Measurements from ENCODE around the gene ARL6IP6. TPM values are rescaled to one million over a fixed set of nuclear protein-coding genes. Genes with fewer than 3 reads are reported as not detected.

Gene ARL6IP6
- 36.8 TPM for total RNA-seq (ENCODE audit: insufficient read depth, low replicate concordance)

DNA sequence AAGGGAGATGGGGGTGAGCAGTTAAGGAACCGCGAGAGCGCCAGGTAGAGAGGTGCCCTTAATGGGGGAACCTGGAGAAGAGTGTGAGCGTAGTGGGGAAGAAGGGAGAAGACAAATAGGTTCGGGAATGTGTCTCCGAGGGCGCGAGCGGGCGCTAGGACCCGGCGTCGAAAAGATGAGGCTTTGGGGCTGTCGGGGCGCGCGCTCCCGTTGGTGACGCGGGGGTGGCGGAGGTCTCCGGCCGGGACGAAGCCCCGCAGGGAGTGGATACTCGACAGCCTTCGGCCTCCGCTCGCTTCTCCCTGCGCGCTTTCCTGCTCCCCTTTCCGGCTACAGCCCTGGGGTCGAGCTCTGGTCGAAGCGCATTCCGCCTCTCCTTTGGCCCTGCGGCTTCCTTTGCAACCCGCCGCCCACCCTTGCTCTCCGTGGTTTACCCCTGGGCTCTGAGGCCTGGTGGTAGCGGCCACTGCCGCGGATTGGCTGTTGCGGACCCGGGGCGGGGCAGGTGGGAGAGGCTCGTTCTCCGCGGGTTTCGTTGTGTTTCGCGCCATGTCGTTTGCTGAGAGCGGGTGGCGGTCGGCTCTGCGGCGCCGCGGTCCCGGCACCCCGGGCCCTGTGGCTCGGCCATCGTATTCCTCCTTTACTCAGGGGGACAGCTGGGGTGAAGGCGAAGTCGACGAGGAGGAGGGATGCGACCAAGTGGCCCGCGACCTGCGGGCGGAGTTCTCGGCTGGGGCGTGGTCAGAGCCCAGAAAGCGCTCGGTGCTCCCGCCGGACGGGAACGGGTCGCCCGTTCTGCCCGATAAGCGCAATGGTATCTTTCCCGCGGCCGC is at the start of gene ARL6IP6:
TSS of gene ARL6IP6 (plus strand) at position 545 of the 833 bp plus-strand sequence. CDS start at position 550, 5 bp downstream.
- DNase-seq (ENCODE audit: low spot score): peak; percentile 97

DNA sequence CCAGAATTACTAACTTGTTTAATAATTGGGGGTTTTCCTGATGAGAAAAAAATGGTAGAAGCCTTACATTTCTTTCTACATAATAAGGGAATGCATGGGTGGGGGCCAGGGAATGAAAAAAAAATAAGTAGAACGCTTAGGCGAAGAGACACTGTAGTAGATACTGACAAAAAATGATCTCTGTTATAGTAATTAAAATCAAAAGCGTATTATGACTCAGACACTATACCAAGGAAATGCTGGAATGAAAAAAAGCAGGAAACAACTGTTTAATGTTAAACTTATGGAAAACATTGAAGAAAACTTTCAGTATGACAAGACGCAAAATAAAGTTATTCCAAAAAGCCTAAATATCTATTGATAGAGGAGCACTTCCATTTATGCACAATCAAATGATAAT is 44.1 kb upstream of the ARL6IP6 start:
- no peak for DNase-seq (ENCODE audit: low spot score)

DNA sequence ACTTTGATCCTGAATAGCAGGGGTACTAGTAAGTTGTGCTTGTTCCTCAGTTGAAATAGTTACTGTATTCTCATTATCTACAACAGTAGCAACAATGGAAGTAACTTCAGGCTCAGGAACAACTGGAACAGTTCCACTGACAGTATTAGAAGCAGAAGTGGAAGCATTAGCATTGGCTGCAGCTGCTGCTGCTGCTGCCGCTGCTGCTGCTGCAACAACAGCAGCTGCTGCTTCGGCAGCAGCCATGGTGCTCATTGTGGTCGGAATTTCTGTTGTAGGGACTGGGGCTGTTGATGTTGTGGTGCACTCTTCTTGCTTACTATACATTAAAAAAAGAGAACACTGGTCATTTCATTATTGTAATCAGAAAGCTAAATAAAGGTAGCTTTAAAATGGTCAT is 42.0 kb upstream of the ARL6IP6 start:
- DNase-seq (ENCODE audit: low spot score): no peak

DNA sequence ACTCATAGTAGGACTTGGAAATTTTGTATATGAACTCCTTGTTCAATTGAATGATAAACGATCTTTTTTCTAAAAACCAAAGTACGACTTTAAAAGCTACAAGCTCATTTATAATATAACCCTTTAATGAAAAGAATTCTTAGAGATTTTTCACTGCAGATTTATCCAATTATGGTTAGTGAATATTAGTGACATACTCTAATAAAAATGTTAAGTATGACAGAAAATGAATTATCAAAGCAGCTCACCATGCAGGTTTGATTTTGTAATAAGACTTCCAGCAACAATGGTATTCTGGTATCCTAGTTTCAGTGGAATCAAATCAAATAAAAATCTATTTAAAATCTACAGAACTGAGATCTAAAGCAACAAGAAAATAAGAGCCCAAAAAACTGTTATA is 39.6 kb upstream of the ARL6IP6 start:
- DNase-seq (ENCODE audit: low spot score): no peak

DNA sequence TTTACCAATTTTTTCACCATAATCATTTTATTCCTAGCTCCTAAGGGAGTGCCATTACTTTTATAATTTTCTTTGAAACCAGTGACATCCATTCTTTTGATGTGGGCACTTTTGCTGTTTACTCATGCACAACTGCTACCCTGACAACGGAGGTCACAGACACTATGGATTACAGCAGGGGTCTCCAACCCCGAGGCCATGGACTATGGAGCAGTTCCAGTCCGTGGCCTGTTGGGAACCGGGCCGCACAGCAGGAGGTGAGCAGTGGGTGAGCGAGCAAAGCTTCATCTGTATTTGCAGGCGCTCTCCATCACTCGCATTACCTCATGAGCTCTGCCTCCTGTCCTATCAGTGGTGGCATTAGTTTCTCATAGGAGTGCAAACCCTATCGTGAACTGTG is 35.8 kb upstream of the ARL6IP6 start:
- no peak for DNase-seq (ENCODE audit: low spot score)

DNA sequence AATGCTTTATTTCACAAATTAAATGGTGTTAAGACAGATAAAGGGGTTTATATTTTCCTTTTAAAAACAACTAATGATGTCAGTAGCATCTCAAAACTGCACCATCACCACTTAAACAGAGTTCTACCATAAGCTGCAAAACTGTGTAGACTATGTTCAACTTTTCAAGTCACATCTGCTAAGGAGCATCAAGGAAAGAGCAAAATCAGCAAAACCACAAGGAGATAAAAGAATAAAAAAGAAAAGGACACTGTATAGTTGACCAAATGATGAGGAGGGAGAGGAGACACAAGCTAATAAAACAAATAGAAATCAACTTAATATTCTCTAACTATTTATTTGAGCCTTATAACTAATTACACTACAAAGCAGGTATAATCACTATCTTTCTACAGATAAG is 35.0 kb upstream of the ARL6IP6 start:
- no peak for DNase-seq (ENCODE audit: low spot score)

DNA sequence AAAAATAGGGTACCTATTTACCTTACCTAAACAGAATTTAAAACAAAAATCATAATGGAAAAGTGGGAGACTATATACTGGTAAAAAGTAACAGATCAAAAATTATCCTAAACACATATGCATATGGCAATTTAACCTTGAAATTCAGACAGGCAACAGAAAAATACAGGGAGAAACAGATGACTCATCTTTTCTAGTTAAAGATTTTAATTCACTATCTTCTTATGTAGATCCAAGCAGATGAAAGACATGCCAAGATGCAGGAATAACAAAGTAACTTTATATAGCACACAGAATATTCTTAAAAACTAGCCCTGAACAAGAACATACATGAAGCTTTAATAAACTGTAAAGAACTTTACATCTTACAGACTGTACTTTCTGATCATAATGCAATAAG is 32.1 kb upstream of the ARL6IP6 start:
- DNase-seq (ENCODE audit: low spot score): peak; percentile 55

DNA sequence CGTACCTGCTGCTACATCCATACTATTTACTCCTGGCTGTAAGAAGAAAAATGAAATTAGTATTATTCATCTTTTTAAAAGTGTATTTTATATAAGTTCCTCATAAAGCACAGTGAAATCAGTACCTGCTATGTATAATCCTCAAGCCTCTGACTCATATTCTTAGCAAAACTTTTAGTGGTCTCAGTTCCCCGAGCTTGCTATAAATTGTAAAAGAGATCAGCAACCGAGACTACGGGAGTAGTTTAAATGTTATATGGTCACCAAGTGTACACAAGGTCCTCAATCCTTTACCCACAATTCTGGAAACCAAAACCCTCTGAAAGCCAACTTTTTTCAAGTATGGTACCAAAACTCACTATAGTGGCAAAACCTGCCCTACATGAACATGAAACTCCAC is 25.4 kb upstream of the ARL6IP6 start:
- no peak for DNase-seq (ENCODE audit: low spot score)

DNA sequence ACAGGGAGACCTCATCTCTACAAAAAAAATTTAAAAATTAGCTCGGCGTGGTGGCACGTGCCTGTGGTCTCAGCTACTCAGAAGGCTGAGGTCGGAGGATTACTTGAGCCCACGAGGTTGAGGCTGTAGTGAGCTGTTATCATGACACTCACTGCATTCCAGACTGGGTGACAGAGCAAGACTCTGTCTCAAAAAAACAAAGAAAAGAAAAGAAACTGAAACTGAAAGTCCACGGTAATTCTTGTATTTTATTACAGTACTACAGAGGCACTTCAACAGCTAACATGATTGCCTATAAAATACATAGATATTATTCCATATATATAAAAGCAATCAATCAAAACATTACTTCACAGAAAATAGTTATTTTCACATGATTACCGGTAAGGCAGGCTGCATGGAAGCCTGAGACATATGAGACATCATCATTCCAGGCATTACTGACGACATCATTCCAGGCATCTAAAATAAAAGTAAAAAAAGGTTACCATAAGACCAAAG is 24.2 kb upstream of the ARL6IP6 start:
- DNase-seq (ENCODE audit: low spot score): peak; percentile 53

DNA sequence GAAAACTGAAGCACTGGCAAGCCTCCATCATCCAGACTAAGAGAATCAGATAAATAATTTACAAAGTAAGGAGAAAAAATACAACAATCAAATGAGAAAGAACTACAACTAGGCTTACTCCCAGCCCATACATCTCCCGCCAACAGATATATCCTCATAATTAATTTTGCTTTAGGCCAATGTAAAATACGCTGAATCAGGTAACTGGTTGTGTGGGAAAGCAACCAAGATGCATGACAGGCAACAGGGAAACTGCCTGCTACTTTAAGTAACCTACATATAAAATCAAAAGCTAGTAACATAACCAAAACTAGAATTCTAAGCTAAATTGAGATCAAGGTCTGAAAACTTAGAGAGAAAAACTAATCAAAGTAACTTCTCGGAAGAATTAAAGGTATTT is 22.7 kb upstream of the ARL6IP6 start:
- DNase-seq (ENCODE audit: low spot score): no peak

DNA sequence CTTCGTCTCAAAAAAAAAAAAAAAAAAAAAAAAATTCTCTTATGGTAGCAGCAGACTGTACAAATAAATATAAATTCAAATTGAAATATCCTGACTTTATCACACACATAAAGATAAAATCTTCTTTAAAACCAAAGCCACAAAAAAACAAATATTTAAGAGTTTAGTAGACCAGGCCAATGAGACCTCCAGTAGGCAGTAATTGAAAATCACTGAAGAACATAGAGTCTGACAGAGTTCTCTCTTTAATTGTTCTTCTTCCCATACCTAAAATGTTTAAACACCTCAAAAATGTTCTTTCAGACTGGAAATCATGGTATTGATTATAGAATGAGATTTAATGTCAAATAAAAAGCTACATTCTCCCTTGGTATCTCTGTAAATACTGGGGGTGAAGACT is 21.9 kb upstream of the ARL6IP6 start:
- DNase-seq (ENCODE audit: low spot score): no peak

DNA sequence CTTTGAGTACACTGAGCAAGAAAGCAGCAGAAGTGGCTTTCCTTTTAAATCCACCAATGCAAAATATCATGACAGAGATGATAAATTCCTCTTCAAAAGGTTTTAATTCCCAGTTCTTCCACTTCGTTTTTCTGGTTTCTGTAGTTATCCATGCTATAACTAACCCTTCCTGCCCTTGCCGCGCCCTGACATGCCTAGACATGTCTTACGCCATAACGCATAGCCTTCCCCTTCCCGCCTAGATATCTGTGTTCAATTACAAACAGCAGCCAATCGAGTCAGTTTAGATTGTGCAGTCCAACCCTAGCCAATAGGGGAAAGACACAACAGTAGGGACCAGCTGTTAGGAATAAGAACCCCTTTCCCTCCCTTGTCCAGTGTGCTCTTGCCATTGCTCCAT is 17.2 kb upstream of the ARL6IP6 start:
- no peak for DNase-seq (ENCODE audit: low spot score)

DNA sequence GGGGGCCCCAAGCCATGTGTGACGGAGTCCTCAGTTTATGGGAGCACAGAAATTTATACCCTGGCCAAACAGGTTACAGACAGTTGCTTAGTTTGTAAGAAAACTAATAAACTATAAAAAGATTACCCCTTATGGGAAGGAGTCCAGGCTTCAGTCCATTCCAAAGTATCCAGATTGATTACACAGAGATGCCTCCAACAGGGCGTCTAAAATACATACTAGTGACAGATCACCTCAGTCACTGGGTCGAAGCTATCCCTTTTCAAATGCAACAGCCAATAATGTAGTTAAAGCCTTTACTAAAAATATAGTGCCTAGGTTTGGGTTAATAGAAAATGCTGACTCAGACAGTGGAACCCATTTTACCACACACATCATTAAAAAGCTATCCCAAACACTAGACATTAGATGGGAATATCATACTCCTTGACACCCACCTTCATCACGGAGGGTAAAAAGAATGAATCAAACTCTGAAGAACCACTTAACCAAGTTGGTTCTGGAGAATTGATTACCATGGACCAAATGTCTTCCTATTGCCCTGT is 11.9 kb upstream of the ARL6IP6 start:
- no peak for DNase-seq (ENCODE audit: low spot score)

DNA sequence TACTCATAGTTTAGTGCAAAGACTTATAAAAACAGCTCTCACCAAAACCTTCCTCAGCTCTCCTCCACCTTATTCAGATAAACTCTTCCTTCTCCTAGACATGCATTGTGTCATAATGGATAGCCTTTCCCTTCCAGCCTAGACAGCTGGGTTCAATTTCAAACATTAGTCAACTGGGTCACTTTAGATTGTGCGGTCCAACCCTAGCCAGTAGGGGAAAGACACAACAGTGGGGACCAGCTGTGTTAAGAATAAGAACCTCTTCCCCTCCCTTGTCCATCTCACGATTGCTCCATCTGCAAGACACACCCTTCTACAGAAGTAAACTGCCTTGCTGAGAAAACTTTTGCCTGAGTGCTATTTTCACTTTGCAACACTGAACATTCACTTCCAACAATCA is 9.7 kb upstream of the ARL6IP6 start:
- no peak for DNase-seq (ENCODE audit: low spot score)

DNA sequence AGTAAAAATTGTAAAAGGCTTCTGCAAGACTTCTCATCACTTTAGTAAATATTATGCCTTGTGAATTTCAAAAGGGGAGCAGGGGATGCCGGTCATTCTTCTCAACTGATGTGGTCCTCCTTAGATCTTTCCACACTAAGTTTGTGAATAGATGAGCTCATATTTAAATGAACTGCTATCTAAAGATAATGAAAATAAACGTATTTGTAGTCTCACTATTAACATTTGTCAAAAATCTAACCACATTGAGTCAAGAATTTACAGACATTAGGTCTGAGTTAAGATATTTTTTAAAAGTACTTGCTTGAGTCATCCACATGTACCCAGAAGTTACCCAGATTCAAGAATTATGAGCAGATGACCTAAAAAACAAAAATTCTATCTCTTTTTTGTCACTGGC is 7.7 kb upstream of the ARL6IP6 start:
- no peak for DNase-seq (ENCODE audit: low spot score)

DNA sequence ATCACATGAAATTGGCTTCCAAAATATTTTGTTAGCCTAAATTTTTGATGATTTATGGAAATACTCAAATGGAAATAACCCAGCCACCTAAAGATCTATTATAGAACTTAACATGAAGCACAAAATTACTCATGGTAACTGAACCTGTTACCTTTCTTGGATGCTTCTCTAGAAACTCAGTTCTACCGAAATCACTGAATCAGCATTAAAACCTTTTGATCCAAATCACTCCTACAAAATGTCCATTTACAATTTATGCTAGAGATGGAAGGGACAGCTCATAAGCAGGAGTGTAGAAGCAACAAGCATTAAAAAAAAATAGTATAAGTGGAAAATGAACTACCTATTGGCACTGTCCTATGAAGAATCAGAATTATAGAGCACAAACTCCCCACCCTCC is 3.3 kb upstream of the ARL6IP6 start:
- DNase-seq (ENCODE audit: low spot score): no peak

DNA sequence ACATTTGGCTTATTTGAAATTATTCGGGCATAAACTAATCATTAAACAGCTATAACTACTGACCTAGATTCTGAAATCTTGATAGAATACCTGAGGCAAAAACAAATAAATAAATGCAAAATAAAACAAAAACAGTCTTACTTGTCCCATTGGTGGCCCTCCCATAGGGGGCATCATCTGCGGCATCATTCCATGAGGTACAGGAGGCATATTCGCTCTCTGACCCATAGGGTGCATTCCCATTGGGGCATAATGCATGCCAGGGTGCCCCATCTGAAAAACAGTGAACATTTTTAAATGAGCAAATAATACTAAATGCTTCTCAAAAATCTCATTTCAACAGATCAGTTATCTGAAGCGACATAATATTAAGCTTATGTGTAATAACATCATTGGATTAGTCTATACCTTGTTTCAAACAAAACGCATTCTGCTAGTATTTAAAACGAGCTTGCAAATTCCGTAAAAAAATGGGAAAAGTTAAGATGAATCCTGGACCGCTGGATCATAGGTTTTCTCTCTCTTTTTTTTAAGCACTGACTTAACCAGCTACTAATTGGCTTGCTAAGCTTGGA is 2.5 kb upstream of the ARL6IP6 start:
- peak; percentile 9 for DNase-seq (ENCODE audit: low spot score)

DNA sequence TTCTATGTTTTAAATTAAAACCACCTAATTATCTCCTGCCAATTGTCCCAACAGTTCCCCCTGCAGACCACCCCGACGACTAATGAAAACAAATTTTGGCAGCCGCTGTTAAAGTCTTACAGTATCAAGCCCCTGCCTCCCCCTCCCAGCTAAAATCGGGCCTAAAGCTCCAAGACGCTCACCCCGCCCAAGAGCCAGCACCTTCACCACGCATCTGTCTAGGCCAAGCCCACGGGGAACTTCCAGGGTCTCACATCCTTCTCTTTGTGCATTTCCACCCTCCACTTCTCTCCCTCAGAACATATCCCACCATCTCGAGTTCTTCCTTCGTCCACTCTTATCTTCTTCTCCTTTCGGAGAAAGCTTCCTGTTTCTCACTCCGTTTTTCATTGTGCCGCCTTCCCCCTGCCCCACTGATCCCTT is 1.6 kb upstream of the ARL6IP6 start:
- no peak for DNase-seq (ENCODE audit: low spot score)

DNA sequence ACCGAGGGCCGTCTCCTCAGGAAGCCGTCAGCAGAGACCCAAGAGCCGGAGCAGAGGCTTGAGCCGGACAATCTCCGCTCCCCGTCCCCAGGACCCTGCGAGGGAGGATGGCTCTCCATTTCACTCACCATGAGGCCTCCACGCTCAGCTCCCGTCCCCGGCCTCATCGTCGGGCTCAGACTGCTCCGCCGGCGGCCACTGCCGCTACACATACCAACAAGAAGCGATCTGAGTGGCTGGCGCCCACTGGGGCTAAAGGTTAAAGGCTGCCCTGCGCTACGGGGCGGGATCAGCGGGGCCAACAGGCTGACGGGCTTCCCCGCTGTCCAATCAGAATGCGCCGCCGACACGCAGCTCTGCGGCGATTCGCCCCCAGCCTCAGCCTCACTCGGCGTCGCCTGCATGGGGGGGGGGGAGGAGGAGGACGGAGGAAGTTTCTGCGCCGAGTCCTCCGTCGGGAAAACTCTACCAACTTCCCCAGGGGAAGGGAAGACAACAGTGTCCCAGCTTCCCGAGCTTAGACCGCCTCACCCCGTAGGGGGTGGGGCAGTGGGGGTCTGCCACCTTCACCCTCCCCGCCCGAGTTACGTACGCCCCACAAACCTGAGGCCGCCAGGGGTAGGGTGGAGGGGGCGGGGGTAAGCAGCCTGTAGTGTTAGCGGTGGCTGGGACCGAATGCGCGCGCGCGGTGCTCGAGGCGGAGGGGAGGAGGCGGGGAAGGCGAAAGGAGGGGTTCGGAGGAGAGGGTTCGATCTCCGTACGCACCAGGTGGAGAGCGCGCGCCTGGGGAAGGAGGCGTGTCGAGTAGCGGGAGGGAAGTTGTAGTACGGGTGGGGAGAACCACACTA is 968 bp upstream of the ARL6IP6 start, which contains the start of gene PRPF40A:
TSS of gene PRPF40A (minus strand) at position 234 of the 848 bp plus-strand sequence. CDS start at position 212, 22 bp downstream.
- DNase-seq (ENCODE audit: low spot score): peak; percentile 99

DNA sequence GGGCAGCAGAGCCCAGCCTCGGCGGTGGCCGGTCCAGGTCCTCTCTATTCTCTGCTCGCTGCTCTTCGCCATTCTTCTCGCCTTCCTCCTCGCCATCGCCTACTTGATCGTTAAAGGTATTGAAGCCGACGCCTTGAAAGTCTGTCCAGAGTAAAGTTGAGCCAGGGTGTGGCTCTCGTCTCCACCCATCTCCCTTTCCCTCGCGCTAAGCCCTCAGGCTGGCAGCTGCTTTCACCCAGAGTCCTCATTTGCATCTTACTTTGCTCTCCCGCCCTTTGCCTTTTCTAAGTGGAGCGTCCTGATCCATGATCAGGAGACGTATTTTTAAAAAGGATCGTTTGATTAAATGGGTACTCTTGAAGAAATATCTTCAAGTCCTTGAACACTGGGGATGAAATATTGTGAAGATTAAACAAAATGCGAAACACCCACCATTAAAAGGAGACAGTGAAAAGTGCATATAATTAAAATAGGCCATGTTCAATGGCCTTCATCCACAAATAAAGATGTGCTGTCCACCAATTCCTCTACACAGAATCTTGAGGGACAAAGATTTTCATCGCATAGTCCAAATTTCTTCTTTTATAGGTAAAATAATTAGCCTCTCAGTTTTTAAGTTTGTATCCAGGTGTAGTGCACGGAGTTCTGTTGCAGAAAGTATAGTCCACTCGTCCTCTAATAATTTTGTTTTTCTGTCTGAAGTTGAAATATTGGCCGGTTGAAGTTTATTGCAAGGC is 657 bp downstream of the ARL6IP6 start:
- peak; percentile 69 for DNase-seq (ENCODE audit: low spot score)

DNA sequence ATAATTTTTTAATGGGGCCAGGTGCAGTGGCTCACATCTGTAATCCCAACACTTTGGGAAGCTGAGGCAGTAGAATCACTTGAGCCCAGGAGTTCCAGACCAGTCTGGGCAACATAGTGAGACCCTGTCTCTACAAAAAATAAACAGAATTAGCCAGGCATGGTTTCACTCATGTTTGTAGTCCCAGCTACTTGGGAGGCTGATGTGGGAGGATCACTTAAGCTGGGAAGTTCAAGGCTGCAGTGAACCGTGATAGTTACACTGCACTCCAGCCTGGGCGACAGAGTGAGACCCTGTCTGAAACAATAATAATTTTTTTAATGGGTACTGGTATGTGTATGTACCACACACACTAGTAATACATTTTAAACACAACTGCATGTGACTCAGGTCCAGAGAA is 2.4 kb downstream of the ARL6IP6 start:
- no peak for DNase-seq (ENCODE audit: low spot score)

All from umbilical cord (tissue), 2 donors.